Smooth muscle cell (in vitro differentiated cells): ENCODE measurements around the gene HAGHL. TPM values are rescaled to one million over a fixed set of nuclear protein-coding genes. Genes with fewer than 3 reads are reported as not detected.

Experiments
- DNase-seq: peaks from one replicate; lab custom pipeline; 2025; ENCODE audit not compliant: unreplicated experiment; lab: John Stamatoyannopoulos, UW
- H2AFZ ChIP-seq: fragments of 200-600 bp; sonication (generic); 2 replicates; pipeline ENCODE4 v1.6.0; 2016; ENCODE audit warnings: antibody characterized with exemption, low read depth, mild to moderate bottlenecking
- H3F3A ChIP-seq: fragments of 200-600 bp; sonication (generic); 2 replicates; pipeline ENCODE4 v1.6.0; 2017; ENCODE audit warnings: antibody characterized with exemption, low read depth
- H3K27ac ChIP-seq: fragments of 200-600 bp; sonication (generic); 2 replicates; pipeline ENCODE4 v1.5.1; 2016; ENCODE audit warnings: low read depth, mild to moderate bottlenecking
- H3K27me3 ChIP-seq: fragments of 200-600 bp; sonication (generic); 2 replicates; pipeline ENCODE4 v1.6.1; 2016; ENCODE audit warnings: low read depth, mild to moderate bottlenecking
- H3K36me3 ChIP-seq: fragments of 200-600 bp; sonication (generic); 2 replicates; pipeline ENCODE4 v1.5.1; 2016; ENCODE audit warnings: low read depth
- H3K4me1 ChIP-seq: fragments of 200-600 bp; sonication (generic); 2 replicates; pipeline ENCODE4 v1.5.1; 2016; ENCODE audit warnings: low read depth
- H3K4me2 ChIP-seq: fragments of 200-600 bp; sonication (generic); 2 replicates; pipeline ENCODE4 v1.6.0; 2016; ENCODE audit warnings: mild to moderate bottlenecking
- H3K4me3 ChIP-seq: fragments of 200-600 bp; sonication (generic); 2 replicates; pipeline ENCODE4 v1.5.1; 2016; ENCODE audit warnings: mild to moderate bottlenecking
- H3K79me2 ChIP-seq: fragments of 200-600 bp; sonication (generic); 2 replicates; pipeline ENCODE4 v1.6.0; 2016; ENCODE audit warnings: low read depth, mild to moderate bottlenecking
- H3K9ac ChIP-seq: fragments of 200-600 bp; sonication (generic); 2 replicates; pipeline ENCODE4 v1.6.0; 2016; ENCODE audit warnings: low read depth
- H3K9me3 ChIP-seq: fragments of 200-600 bp; sonication (generic); replicated peaks from 2 replicates; pipeline ENCODE4 v1.5.1; 2016; ENCODE audit warnings: low read depth
- H4K20me1 ChIP-seq: fragments of 200-600 bp; sonication (generic); 2 replicates; pipeline ENCODE4 v1.6.0; 2016; ENCODE audit warnings: low read depth
- CTCF ChIP-seq: fragments of 200-600 bp; sonication (generic); IDR thresholded peaks from 2 replicates; pipeline ENCODE4 v1.5.1; 2017; ENCODE audit warnings: borderline replicate concordance, mild to moderate bottlenecking, antibody characterized with exemption; ENCODE audit not compliant: insufficient read depth, poor library complexity, severe bottlenecking
- WGBS: methylation state at CpG from one replicate; pipeline ENCODE4 v1.1.7; 2016; ENCODE audit warnings: low lambda C conversion rate; 5-methylcytosine and 5-hydroxymethylcytosine counted together
- microRNA counts: library from miRNA; unstranded; fragments of <30 nt; microRNA quantifications from one replicate; lab custom pipeline; 2016
- microRNA-seq: library from miRNA; unstranded; fragments of <30 nt; microRNA quantifications from one replicate; pipeline ENCODE4, GENCODE V29; 2016; ENCODE audit warnings: borderline number of aligned reads
- polyA plus RNA-seq: library from polyadenylated mRNA; unstranded; fragments of >200 nt; fragmentation: Nextera tagmentation; extraction: Ambion mirVana; gene quantifications from 2 replicates; pipeline ENCODE4 v1.2.1, GENCODE V29; 2016
- small RNA-seq: library from RNA; depleted of rRNA; stranded (forward); fragments of <200 nt; gene quantifications from one replicate; pipeline ENCODE3, GENCODE V24; 2014
- total RNA-seq: library from RNA; depleted of rRNA; stranded (reverse); fragments of >200 nt; gene quantifications from 2 replicates; pipeline ENCODE4 v1.2.3, GENCODE V29; 2014

Gene HAGHL
- total and polyA plus RNA-seq, 2 experiments from 2014 or later, result 3.2 to 23.1 TPM

- no peak for TF ChIP-seq CTCF
- no peak for DNase-seq
- Histone ChIP-seq H4K20me1 (no peaks in the 10 kb centered on the region), H2AFZ (no peak overlapping the region), H3K79me2 (no peaks in the 10 kb centered on the region), H3K27me3 (no peaks in the 10 kb centered on the region), H3K4me3 (no peak overlapping the region), H3K4me1 (no peaks in the 10 kb centered on the region), H3K36me3 (no peaks in the 10 kb centered on the region), H3K27ac (no peak overlapping the region), H3K4me2 (no peak overlapping the region), H3K9me3 (no peaks in the 10 kb centered on the region), H3F3A (no peaks in the 10 kb centered on the region), H3K9ac (no peak overlapping the region)
- 91% methylated on average over 9 of the region's 11 CpGs for WGBS
These were observed 51.5 kb downstream of the HAGHL start for GRCh38 chr16:778447-778846.

GRCh38 chr16:778909-779527, 52.1 kb downstream of the HAGHL start:
- Histone ChIP-seq H3K4me1 (no peaks in the 10 kb centered on the region), H3K4me2 (no peak overlapping the region), H3K27me3 (no peaks in the 10 kb centered on the region), H3F3A (no peaks in the 10 kb centered on the region), H3K36me3 (no peaks in the 10 kb centered on the region), H3K27ac (no peak overlapping the region), H3K9me3 (no peaks in the 10 kb centered on the region), H3K9ac (no peak overlapping the region), H2AFZ (no peak overlapping the region), H3K79me2 (no peaks in the 10 kb centered on the region), H4K20me1 (no peaks in the 10 kb centered on the region), H3K4me3 (no peak overlapping the region)
- 92% methylated on average over 5 of the region's 6 CpGs for WGBS
- no peak for DNase-seq
- no peak for TF ChIP-seq CTCF

MicroRNAs encoded within 50 kb of the gene (microRNA counts, 767-probe panel; counts per million panel counts)
- microRNA hsa-miR-662 (lab: Ali Mortazavi, UCI), result 183 counts per million

Small RNA genes lying within 50 kb of the gene (microRNA-seq; reads per million reads assigned to microRNA genes)
- not detected for gene MIR662

Small RNA genes lying within 50 kb of the gene (small RNA-seq; reads per million reads assigned to genes)
- gene MIR662, result not detected

Other genes with a start within 250 kb of the HAGHL start
- 8.6 and 14.7 TPM in 2 replicates for gene CAPN15, start 199.4 kb upstream of the HAGHL start, total RNA-seq
- 18.7 and 23.6 TPM in 2 replicates for gene CAPN15, start 199.4 kb upstream of the HAGHL start, polyA plus RNA-seq
- gene PRR35, start 166.7 kb upstream of the HAGHL start, total RNA-seq, result not detected in 2 replicates
- gene PRR35, start 166.7 kb upstream of the HAGHL start, polyA plus RNA-seq, result not detected in 2 replicates
- gene NHLRC4, start 160.1 kb upstream of the HAGHL start, total RNA-seq, result 0.18 and 0.63 TPM in 2 replicates
- 0.85 and 2.6 TPM in 2 replicates for gene NHLRC4, start 160.1 kb upstream of the HAGHL start, polyA plus RNA-seq
- gene PIGQ, start 157.1 kb upstream of the HAGHL start, total RNA-seq, result 21.0 and 30.1 TPM in 2 replicates
- 45.7 and 51.0 TPM in 2 replicates for gene PIGQ, start 157.1 kb upstream of the HAGHL start, polyA plus RNA-seq
- gene RAB40C, start 137.0 kb upstream of the HAGHL start, total RNA-seq, result 14.7 and 21.2 TPM in 2 replicates
- gene RAB40C, start 137.0 kb upstream of the HAGHL start, polyA plus RNA-seq, result 27.0 and 28.3 TPM in 2 replicates
- 1.5 TPM in 1 of 2 replicates, not detected in the other for gene WFIKKN1, start 96.1 kb upstream of the HAGHL start, total RNA-seq
- 0.77 and 0.83 TPM in 2 replicates for gene WFIKKN1, start 96.1 kb upstream of the HAGHL start, polyA plus RNA-seq
- 134 and 158 TPM in 2 replicates for gene METTL26, start 90.8 kb upstream of the HAGHL start, total RNA-seq
- gene METTL26, start 90.8 kb upstream of the HAGHL start, polyA plus RNA-seq, result 227 and 238 TPM in 2 replicates
- gene MCRIP2, start 85.3 kb upstream of the HAGHL start, total RNA-seq, result 7.7 and 11.9 TPM in 2 replicates
- gene MCRIP2, start 85.3 kb upstream of the HAGHL start, polyA plus RNA-seq, result 34.7 and 45.8 TPM in 2 replicates
- gene WDR90, start 77.7 kb upstream of the HAGHL start, total RNA-seq, result 6.8 and 8.4 TPM in 2 replicates
- 10.4 and 24.6 TPM in 2 replicates for gene WDR90, start 77.7 kb upstream of the HAGHL start, polyA plus RNA-seq
- 41.4 and 44.5 TPM in 2 replicates for gene RHOT2, start 59.0 kb upstream of the HAGHL start, total RNA-seq
- gene RHOT2, start 59.0 kb upstream of the HAGHL start, polyA plus RNA-seq, result 148 and 152 TPM in 2 replicates
- 2.7 and 4.5 TPM in 2 replicates for gene RHBDL1, start 51.4 kb upstream of the HAGHL start, total RNA-seq
- 2.6 and 3.7 TPM in 2 replicates for gene RHBDL1, start 51.4 kb upstream of the HAGHL start, polyA plus RNA-seq
- gene STUB1, start 46.7 kb upstream of the HAGHL start, total RNA-seq, result 93.4 and 99.0 TPM in 2 replicates
- gene STUB1, start 46.7 kb upstream of the HAGHL start, polyA plus RNA-seq, result 196 and 212 TPM in 2 replicates
- 42.9 and 47.9 TPM in 2 replicates for gene JMJD8, start 42.8 kb upstream of the HAGHL start, total RNA-seq
- 92.5 and 95.1 TPM in 2 replicates for gene JMJD8, start 42.8 kb upstream of the HAGHL start, polyA plus RNA-seq
- gene WDR24, start 36.7 kb upstream of the HAGHL start, total RNA-seq, result 4.7 and 10.6 TPM in 2 replicates
- 19.3 and 22.2 TPM in 2 replicates for gene WDR24, start 36.7 kb upstream of the HAGHL start, polyA plus RNA-seq
- gene FBXL16, start 21.3 kb upstream of the HAGHL start, total RNA-seq, result 0.76 TPM in 1 of 2 replicates, not detected in the other
- gene FBXL16, start 21.3 kb upstream of the HAGHL start, polyA plus RNA-seq, result 0.17 TPM in 1 of 2 replicates, not detected in the other
- gene METRN, start 12.0 kb upstream of the HAGHL start, total RNA-seq, result 30.6 and 39.6 TPM in 2 replicates
- 170 and 193 TPM in 2 replicates for gene METRN, start 12.0 kb upstream of the HAGHL start, polyA plus RNA-seq
- gene ANTKMT, start 6.0 kb upstream of the HAGHL start, total RNA-seq, result 11.9 and 15.6 TPM in 2 replicates
- gene ANTKMT, start 6.0 kb upstream of the HAGHL start, polyA plus RNA-seq, result 39.8 and 40.9 TPM in 2 replicates
- gene CCDC78, start 663 bp upstream of the HAGHL start, total RNA-seq, result 2.8 TPM in 1 of 2 replicates, not detected in the other
- gene CCDC78, start 663 bp upstream of the HAGHL start, polyA plus RNA-seq, result 3.4 and 4.7 TPM in 2 replicates
- gene CIAO3, start 13.9 kb downstream of the HAGHL start, total RNA-seq, result 19.7 and 33.5 TPM in 2 replicates
- 35.6 and 39.6 TPM in 2 replicates for gene CIAO3, start 13.9 kb downstream of the HAGHL start, polyA plus RNA-seq
- 0.18 and 3.7 TPM in 2 replicates for gene MSLN, start 33.6 kb downstream of the HAGHL start, total RNA-seq
- gene MSLN, start 33.6 kb downstream of the HAGHL start, polyA plus RNA-seq, result 0.26 and 1.2 TPM in 2 replicates
- 7.8 and 20.8 TPM in 2 replicates for gene RPUSD1, start 61.3 kb downstream of the HAGHL start, total RNA-seq
- gene RPUSD1, start 61.3 kb downstream of the HAGHL start, polyA plus RNA-seq, result 20.8 and 27.4 TPM in 2 replicates
- gene CHTF18, start 61.5 kb downstream of the HAGHL start, total RNA-seq, result 11.4 and 27.2 TPM in 2 replicates
- gene CHTF18, start 61.5 kb downstream of the HAGHL start, polyA plus RNA-seq, result 33.2 and 39.8 TPM in 2 replicates
- not detected in 2 replicates for gene GNG13, start 73.6 kb downstream of the HAGHL start, total RNA-seq
- not detected in 2 replicates for gene GNG13, start 73.6 kb downstream of the HAGHL start, polyA plus RNA-seq
- gene LMF1, start 243.9 kb downstream of the HAGHL start, total RNA-seq, result 17.1 and 25.3 TPM in 2 replicates
- gene LMF1, start 243.9 kb downstream of the HAGHL start, polyA plus RNA-seq, result 29.8 and 33.2 TPM in 2 replicates